K562 (cell line): ENCODE data around the gene PRKD1. TPM values are rescaled to one million over a fixed set of nuclear protein-coding genes. Genes with fewer than 3 reads are reported as not detected.

Experiments used
- ATAC-seq: fragments of 200-7000 bp; cut with Tn5 transposase; 3 replicates; pipeline ENCODE4 v1.9.1; 2020; ENCODE audit warnings: moderate library complexity
- BruUV-seq: library from RNA; stranded (reverse); fragments of 400-500 nt; replicated peaks from 2 replicates; lab custom pipeline; 2021; lab: Mats Ljungman, UMichigan
- CTCF ChIA-PET: fragments of 300-600 bp; formaldehyde crosslinking; extraction: SDS; loops from one replicate; lab custom pipeline; 2021; ENCODE audit warnings: low intra/inter-chr PET ratio; lab: Yijun Ruan, JAX
- POLR2A ChIA-PET: fragments of 300-600, 350-650 bp; sonication (Branson Sonifier 250); formaldehyde crosslinking; extraction: SDS; loops from one replicate; lab custom pipeline; 2021; ENCODE audit warnings: antibody characterized with exemption, inconsistent platforms; lab: Yijun Ruan, JAX
- DNase-seq, 4 experiments: peaks; one replicate each; pipeline versions ENCODE4 v3.0.0 to v3.0.0-alpha.2; 2011 to 2018; ENCODE audit warnings: low spot score in 3 of 4, mixed read lengths in 3 of 4; ENCODE audit errors: extremely low read depth in 1 of 4
- FAIRE-seq: peaks from 2 replicates; lab custom pipeline; 2011; peaks lifted over from hg19 to GRCh38; lab: Jason Lieb, UNC
- H2AFZ ChIP-seq: 2 replicates; pipeline ENCODE4 v1.6.0; 2011; ENCODE audit warnings: low read depth, low read length, control low read depth, inconsistent platforms
- H3K27ac ChIP-seq: fragments of 200-600 bp; 3 replicates; pipeline ENCODE4 v1.8.0; 2011; ENCODE audit warnings: low read depth, mild to moderate bottlenecking, control low read depth, inconsistent platforms, low read length, moderate library complexity, mixed read lengths; ENCODE audit errors: extremely low read depth
- H3K27me3 ChIP-seq, 2 experiments: fragments of 300-600 bp in 1 of 2; 2 replicates in 1 of 2; 3 replicates in 1 of 2; pipeline versions ENCODE4 v1.6.0 to v1.8.0; 2011; ENCODE audit warnings: inconsistent platforms in 2 of 2, low read length in 2 of 2, mild to moderate bottlenecking in 1 of 2, mixed read lengths in 1 of 2, moderate library complexity in 1 of 2; ENCODE audit not compliant: control insufficient read depth in 2 of 2, insufficient read depth in 2 of 2
- H3K36me3 ChIP-seq: fragments of 300-600 bp; 3 replicates; pipeline ENCODE4 v1.8.0; 2011; ENCODE audit warnings: mild to moderate bottlenecking, low read length, inconsistent platforms; ENCODE audit not compliant: control insufficient read depth, insufficient read depth
- H3K4me1 ChIP-seq, 2 experiments: fragments of 200-600 bp in 1 of 2; replicated peaks in 1 of 2; 2 replicates in 1 of 2; 3 replicates in 1 of 2; pipeline versions ENCODE4 v1.5.1 to v1.8.0; 2011; ENCODE audit warnings: inconsistent platforms in 2 of 2, low read length in 2 of 2, mild to moderate bottlenecking in 1 of 2, mixed read lengths in 1 of 2, moderate library complexity in 1 of 2; ENCODE audit not compliant: control insufficient read depth in 2 of 2, insufficient read depth in 2 of 2
- H3K4me2 ChIP-seq: 2 replicates; pipeline ENCODE4 v1.6.1; 2011; ENCODE audit warnings: low read length, control low read depth, inconsistent platforms, mixed read lengths; ENCODE audit not compliant: insufficient read depth
- H3K4me3 ChIP-seq: fragments of 200-600 bp; sonication (generic), shearing (Covaris generic); 2 replicates; pipeline ENCODE4 v1.5.1; 2016; ENCODE audit warnings: control low read depth, inconsistent platforms
- H3K79me2 ChIP-seq: fragments of 200-600 bp; 3 replicates; pipeline ENCODE4 v1.8.0; 2011; ENCODE audit warnings: low read length, inconsistent platforms; ENCODE audit not compliant: control insufficient read depth, insufficient read depth
- H3K9ac ChIP-seq, 2 experiments: 2 replicates each; pipeline versions ENCODE4 v1.6.0 to v1.6.1; 2011; ENCODE audit warnings: low read depth in 2 of 2, low read length in 2 of 2, control low read depth in 1 of 2, inconsistent platforms in 1 of 2, mild to moderate bottlenecking in 1 of 2, mixed read lengths in 1 of 2; ENCODE audit not compliant: insufficient read depth in 1 of 2
- H3K9me1 ChIP-seq: one replicate; pipeline ENCODE4 v1.6.0; 2011; ENCODE audit warnings: inconsistent platforms, mild to moderate bottlenecking, low read length, moderate library complexity; ENCODE audit not compliant: control insufficient read depth, insufficient read depth
- H3K9me3 ChIP-seq: replicated peaks from 2 replicates; pipeline ENCODE4 v1.5.1; 2011; ENCODE audit warnings: low read depth, low read length, inconsistent platforms; ENCODE audit not compliant: control insufficient read depth, insufficient read depth
- H4K20me1 ChIP-seq: replicated peaks from 2 replicates; pipeline ENCODE4 v1.6.1; 2011; ENCODE audit warnings: low read length, inconsistent platforms, mixed read lengths; ENCODE audit not compliant: control insufficient read depth, insufficient read depth
- ASH1L ChIP-seq: fragments of 450-650 bp; IDR thresholded peaks from 2 replicates; pipeline ENCODE4 v1.6.1; 2018; ENCODE audit warnings: borderline replicate concordance, mild to moderate bottlenecking, low read depth; ENCODE audit not compliant: partially characterized antibody
- BRF1 ChIP-seq: IDR thresholded peaks from 3 replicates; pipeline ENCODE4 v1.6.1; 2011; ENCODE audit warnings: borderline replicate concordance, mild to moderate bottlenecking; ENCODE audit not compliant: insufficient read length; ENCODE audit errors: extremely low read depth
- CEBPG ChIP-seq, 3 experiments: fragments of 200-800 bp in 1 of 3; sonication (Bioruptor generic) in 1 of 3; sonication (generic) in 1 of 3; formaldehyde crosslinking in 1 of 3; IDR thresholded peaks in 2 of 3; conservative IDR thresholded peaks in 1 of 3; 2 replicates each; pipeline versions ENCODE4 v1.6.1 to v1.8.0; 2016 to 2022; ENCODE audit warnings: missing compliant biosample characterization in 2 of 3, missing genetic modification characterization in 2 of 3, mild to moderate bottlenecking in 1 of 3, missing genetic modification reagents in 1 of 3
- LARP7 ChIP-seq: fragments of 450-650 bp; IDR thresholded peaks from 2 replicates; pipeline ENCODE4 v1.6.1; 2016
- MECOM ChIP-seq: fragments of 250-450 bp; sonication (Bioruptor Pico); IDR thresholded peaks from 2 replicates; pipeline ENCODE4 v1.8.0; 2022; ENCODE audit warnings: inconsistent platforms
- MTA2 ChIP-seq: fragments of 450-650 bp; IDR thresholded peaks from 2 replicates; pipeline ENCODE4 v1.6.1; 2016; ENCODE audit warnings: low read depth
- MTF1 ChIP-seq: fragments of 250-450 bp; sonication (Bioruptor Pico); IDR thresholded peaks from 2 replicates; pipeline ENCODE4 v1.9.0; 2021; ENCODE audit warnings: moderate library complexity, mild to moderate bottlenecking, inconsistent platforms, borderline replicate concordance
- STAG1 ChIP-seq: sonication (generic); formaldehyde crosslinking; IDR thresholded peaks from 2 replicates; pipeline ENCODE4 v1.5.0; 2020; ENCODE audit warnings: missing genetic modification reagents, borderline replicate concordance
- TCF3 ChIP-seq: sonication (generic); formaldehyde crosslinking; IDR thresholded peaks from 2 replicates; pipeline ENCODE4 v1.4.0; 2020; ENCODE audit warnings: mild to moderate bottlenecking, missing genetic modification reagents
- WGBS: fragments of 100-300 bp; shearing (Covaris generic); methylation state at CpG from one replicate; pipeline ENCODE4 v1.1.6; 2016; ENCODE audit warnings: low coverage, mixed read lengths; ENCODE audit not compliant: insufficient coverage; ENCODE audit errors: missing lambda C conversion rate; 5-methylcytosine and 5-hydroxymethylcytosine counted together
- in situ Hi-C: fragments of 300-500 bp; cut with MboI; formaldehyde crosslinking; loops from 4 replicates; pipeline ENCODE4 v1.15.0; 2018; ENCODE audit warnings: inconsistent platforms, mixed read lengths
- intact Hi-C: fragments of 100-400 bp; cut with micrococcal nuclease; formaldehyde crosslinking; loops from 2 replicates; pipeline ENCODE4 v1.14.2; 2022
- polyA plus RNA-seq, 8 experiments: library from polyadenylated mRNA; depleted of rRNA in 4 of 8; stranded (reverse) in 5 of 8; unstranded in 3 of 8; fragments of >200 nt; fragmentation: Nextera tagmentation in 2 of 8; fragmentation: Illumina TruSeq in 1 of 8; extraction: Ambion mirVana in 2 of 8; extraction: Trizol in 1 of 8; gene quantifications; 2 replicates each; pipeline versions ENCODE4 v1.2.1 to v1.2.3, GENCODE V29; 2011 to 2014; ENCODE audit warnings: inconsistent platforms in 1 of 8, missing spikeins in 1 of 8
- total RNA-seq, 7 experiments: library from RNA; depleted of rRNA in 6 of 7; stranded (reverse); fragments of >200 nt in 6 of 7; fragmentation: Illumina TruSeq in 2 of 7; extraction: Trizol in 2 of 7; gene quantifications; 2 replicates each; pipeline versions ENCODE4 v1.2.1 to v1.2.3, GENCODE V29; 2011 to 2021; ENCODE audit warnings: low replicate concordance in 1 of 7
- TF ChIP-seq, protein P1 (sequence below): fragments of 450-650 bp; IDR thresholded peaks from 2 replicates; pipeline ENCODE4 v1.6.1; 2016; ENCODE audit warnings: mild to moderate bottlenecking
- TF ChIP-seq, protein P2 (sequence below): fragments of 450-650 bp; conservative IDR thresholded peaks from 2 replicates; pipeline ENCODE4 v1.6.1; 2016; ENCODE audit warnings: missing genetic modification characterization, low read depth, mild to moderate bottlenecking, control low read depth, missing compliant biosample characterization
- TF ChIP-seq, protein P3 (sequence below): fragments of 250-450 bp; sonication (Bioruptor Pico); IDR thresholded peaks from 2 replicates; pipeline ENCODE4 v1.4.0; 2020

Gene PRKD1
- total and polyA plus RNA-seq, 9 of the 15 experiments (the other 6 are each of a cell fraction or from before 2014, with no cell fraction given): 0.04 to 0.25 (median 0.13) TPM; not detected in 1

DNA sequence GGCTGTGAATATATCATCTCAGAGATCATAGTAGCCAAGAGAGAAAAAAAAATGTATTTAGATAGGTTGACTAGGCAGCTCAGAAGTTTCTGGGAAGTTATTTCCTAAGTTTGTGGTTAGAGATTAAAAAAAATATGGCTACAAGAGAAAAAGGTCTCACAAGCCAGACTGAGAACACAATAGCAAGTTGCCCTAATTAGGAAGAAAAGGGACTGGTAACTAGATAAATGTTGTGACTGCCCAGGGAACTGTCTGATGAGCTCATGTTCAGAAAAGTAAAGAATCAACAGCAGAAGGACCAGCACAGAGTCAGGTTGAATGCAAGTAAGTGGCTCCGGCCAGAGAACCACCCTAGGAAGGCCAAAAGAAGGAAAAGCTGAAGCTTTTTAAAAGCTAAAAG, 256.6 kb downstream of the PRKD1 start (continued):
- no peak for TF ChIP-seq BRF1
- TF ChIP-seq LARP7: no peak
- TF ChIP-seq MECOM: no peak
- TF ChIP-seq MTA2: no peak
- no peak for TF ChIP-seq TCF3 (CRISPR knock-in tag)
- TF ChIP-seq, protein P1, sequence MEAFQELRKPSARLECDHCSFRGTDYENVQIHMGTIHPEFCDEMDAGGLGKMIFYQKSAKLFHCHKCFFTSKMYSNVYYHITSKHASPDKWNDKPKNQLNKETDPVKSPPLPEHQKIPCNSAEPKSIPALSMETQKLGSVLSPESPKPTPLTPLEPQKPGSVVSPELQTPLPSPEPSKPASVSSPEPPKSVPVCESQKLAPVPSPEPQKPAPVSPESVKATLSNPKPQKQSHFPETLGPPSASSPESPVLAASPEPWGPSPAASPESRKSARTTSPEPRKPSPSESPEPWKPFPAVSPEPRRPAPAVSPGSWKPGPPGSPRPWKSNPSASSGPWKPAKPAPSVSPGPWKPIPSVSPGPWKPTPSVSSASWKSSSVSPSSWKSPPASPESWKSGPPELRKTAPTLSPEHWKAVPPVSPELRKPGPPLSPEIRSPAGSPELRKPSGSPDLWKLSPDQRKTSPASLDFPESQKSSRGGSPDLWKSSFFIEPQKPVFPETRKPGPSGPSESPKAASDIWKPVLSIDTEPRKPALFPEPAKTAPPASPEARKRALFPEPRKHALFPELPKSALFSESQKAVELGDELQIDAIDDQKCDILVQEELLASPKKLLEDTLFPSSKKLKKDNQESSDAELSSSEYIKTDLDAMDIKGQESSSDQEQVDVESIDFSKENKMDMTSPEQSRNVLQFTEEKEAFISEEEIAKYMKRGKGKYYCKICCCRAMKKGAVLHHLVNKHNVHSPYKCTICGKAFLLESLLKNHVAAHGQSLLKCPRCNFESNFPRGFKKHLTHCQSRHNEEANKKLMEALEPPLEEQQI: no peak
- no peak for TF ChIP-seq ASH1L

DNA sequence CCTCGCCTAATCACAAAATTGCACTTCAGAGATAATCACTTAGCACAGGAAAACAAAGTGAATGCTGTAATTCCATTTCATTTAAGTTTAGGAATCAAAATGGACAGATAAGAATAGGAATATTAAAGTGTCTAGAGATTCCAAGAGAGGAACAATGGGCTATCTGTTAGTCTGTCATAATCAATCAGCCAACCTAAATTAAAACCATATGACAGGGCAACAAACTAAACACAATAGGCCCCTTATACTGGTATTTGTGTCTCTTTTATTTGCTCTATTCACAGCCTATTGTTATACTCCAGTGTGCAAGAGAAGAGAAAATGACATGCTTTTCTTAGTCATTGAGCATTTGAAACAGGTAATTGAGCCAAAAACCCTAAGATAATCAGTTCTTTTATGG, 259.4 kb downstream of the PRKD1 start:
- FAIRE-seq: no peak
- Histone ChIP-seq H3K4me3 (no peak overlapping the region), H3K36me3 (no peaks in the 10 kb centered on the region), H2AFZ (no peak overlapping the region), H3K79me2 (no peaks in the 10 kb centered on the region), H3K27ac (no peak overlapping the region), H3K4me1 (peaks cover 0 to 2% of the 10 kb centered on the region in 2 experiments; a peak in 1 of 5 replicates), H3K9me1 (no peaks in the 10 kb centered on the region), H3K9me3 (no peaks in the 10 kb centered on the region), H3K27me3 (no peaks in the 10 kb centered on the region), H4K20me1 (no peaks in the 10 kb centered on the region), H3K9ac (no peak overlapping the region), H3K4me2 (no peak overlapping the region)
- DNase-seq: no peak
- POLR2A ChIA-PET: no interaction called here
- no peak for ATAC-seq
- in situ Hi-C loops: no loop called here
- intact Hi-C loops: no loop called here
- CTCF ChIA-PET: no interaction called here
- BruUV-seq: no TSS peak
- WGBS: 67% methylated on average over 1 of the region's 1 CpG
- TF ChIP-seq MTF1 (CRISPR knock-in tag): no peak
- TF ChIP-seq STAG1 (CRISPR knock-in tag): no peak
- TF ChIP-seq, protein P2, sequence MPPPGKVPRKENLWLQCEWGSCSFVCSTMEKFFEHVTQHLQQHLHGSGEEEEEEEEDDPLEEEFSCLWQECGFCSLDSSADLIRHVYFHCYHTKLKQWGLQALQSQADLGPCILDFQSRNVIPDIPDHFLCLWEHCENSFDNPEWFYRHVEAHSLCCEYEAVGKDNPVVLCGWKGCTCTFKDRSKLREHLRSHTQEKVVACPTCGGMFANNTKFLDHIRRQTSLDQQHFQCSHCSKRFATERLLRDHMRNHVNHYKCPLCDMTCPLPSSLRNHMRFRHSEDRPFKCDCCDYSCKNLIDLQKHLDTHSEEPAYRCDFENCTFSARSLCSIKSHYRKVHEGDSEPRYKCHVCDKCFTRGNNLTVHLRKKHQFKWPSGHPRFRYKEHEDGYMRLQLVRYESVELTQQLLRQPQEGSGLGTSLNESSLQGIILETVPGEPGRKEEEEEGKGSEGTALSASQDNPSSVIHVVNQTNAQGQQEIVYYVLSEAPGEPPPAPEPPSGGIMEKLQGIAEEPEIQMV (tag): no peak
- TF ChIP-seq, protein P3, sequence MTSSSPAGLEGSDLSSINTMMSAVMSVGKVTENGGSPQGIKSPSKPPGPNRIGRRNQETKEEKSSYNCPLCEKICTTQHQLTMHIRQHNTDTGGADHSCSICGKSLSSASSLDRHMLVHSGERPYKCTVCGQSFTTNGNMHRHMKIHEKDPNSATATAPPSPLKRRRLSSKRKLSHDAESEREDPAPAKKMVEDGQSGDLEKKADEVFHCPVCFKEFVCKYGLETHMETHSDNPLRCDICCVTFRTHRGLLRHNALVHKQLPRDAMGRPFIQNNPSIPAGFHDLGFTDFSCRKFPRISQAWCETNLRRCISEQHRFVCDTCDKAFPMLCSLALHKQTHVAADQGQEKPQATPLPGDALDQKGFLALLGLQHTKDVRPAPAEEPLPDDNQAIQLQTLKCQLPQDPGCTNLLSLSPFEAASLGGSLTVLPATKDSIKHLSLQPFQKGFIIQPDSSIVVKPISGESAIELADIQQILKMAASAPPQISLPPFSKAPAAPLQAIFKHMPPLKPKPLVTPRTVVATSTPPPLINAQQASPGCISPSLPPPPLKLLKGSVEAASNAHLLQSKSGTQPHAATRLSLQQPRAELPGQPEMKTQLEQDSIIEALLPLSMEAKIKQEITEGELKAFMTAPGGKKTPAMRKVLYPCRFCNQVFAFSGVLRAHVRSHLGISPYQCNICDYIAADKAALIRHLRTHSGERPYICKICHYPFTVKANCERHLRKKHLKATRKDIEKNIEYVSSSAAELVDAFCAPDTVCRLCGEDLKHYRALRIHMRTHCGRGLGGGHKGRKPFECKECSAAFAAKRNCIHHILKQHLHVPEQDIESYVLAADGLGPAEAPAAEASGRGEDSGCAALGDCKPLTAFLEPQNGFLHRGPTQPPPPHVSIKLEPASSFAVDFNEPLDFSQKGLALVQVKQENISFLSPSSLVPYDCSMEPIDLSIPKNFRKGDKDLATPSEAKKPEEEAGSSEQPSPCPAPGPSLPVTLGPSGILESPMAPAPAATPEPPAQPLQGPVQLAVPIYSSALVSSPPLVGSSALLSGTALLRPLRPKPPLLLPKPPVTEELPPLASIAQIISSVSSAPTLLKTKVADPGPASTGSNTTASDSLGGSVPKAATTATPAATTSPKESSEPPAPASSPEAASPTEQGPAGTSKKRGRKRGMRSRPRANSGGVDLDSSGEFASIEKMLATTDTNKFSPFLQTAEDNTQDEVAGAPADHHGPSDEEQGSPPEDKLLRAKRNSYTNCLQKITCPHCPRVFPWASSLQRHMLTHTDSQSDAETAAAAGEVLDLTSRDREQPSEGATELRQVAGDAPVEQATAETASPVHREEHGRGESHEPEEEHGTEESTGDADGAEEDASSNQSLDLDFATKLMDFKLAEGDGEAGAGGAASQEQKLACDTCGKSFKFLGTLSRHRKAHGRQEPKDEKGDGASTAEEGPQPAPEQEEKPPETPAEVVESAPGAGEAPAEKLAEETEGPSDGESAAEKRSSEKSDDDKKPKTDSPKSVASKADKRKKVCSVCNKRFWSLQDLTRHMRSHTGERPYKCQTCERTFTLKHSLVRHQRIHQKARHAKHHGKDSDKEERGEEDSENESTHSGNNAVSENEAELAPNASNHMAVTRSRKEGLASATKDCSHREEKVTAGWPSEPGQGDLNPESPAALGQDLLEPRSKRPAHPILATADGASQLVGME (CRISPR knock-in tag): no peak
- TF ChIP-seq CEBPG (CRISPR knock-in tag; IDR thresholded peaks at IDR 0.05): no peak
- no peak for TF ChIP-seq CEBPG (tag; conservative IDR thresholded peaks at IDR 0.05 in 1 of 2, IDR thresholded peaks at IDR 0.05 in 1 of 2)
